ENCODE measurements around the gene OR14I1.

GRCh38 chr1:248697907-248698306 is 4.7 kb downstream of the OR14I1 start:
- no peak for TF ChIP-seq MCM7 (IDR thresholded peaks at IDR 0.05)
- no peak for TF ChIP-seq FOXA1 (IDR thresholded peaks at IDR 0.05; ENCODE audit: borderline replicate concordance)
- TF ChIP-seq GABPA (tag; conservative IDR thresholded peaks at IDR 0.05; ENCODE audit: low read depth): no peak
- TF ChIP-seq CTBP1 (IDR thresholded peaks at IDR 0.05; ENCODE audit: borderline replicate concordance): no peak
- TF ChIP-seq ZBTB8A (IDR thresholded peaks at IDR 0.05; ENCODE audit: partially characterized antibody): no peak
- no peak for TF ChIP-seq C11orf30 (IDR thresholded peaks at IDR 0.05; ENCODE audit: low read depth)
- no peak for TF ChIP-seq EP300 (IDR thresholded peaks at IDR 0.05; ENCODE audit: low read length)
- no peak for TF ChIP-seq TCF7L2 (IDR thresholded peaks at IDR 0.05; ENCODE audit: low read depth, low read length)
- TF ChIP-seq ETV6 (IDR thresholded peaks at IDR 0.05; ENCODE audit: borderline replicate concordance in 1 of 2, low read depth in 2 of 2, low read length in 1 of 2): no peak
- TF ChIP-seq ETV6 (CRISPR knock-in tag; IDR thresholded peaks at IDR 0.05; ENCODE audit: borderline replicate concordance): no peak
- no peak for TF ChIP-seq ATF3 (IDR thresholded peaks at IDR 0.05)
- no peak for TF ChIP-seq ATF3 (CRISPR knock-in tag; conservative IDR thresholded peaks at IDR 0.05)
- 0 out of 6 replicates have a peak, but pooled peaks of 1 of the 3 experiments have one; percentile 19 for TF ChIP-seq CTCF (IDR thresholded peaks at IDR 0.05 in 2 of 3, conservative IDR thresholded peaks at IDR 0.05 in 1 of 3; ENCODE audit: insufficient read depth in 2 of 3, low read depth in 1 of 3, low read length in 3 of 3)
- no peak for TF ChIP-seq POLR2AphosphoS5 (IDR thresholded peaks at IDR 0.05; ENCODE audit: control insufficient read depth, insufficient read depth, low read depth, low read length)
